Mesenchymal stem cell (in vitro differentiated cells and primary cell): ENCODE measurements around the gene BCL2L15.

Experiments used
- DNase-seq: peaks from one replicate; pipeline ENCODE4 v3.0.0-alpha.2; 2013
- H2AFZ ChIP-seq: one replicate; pipeline ENCODE4 v1.6.1; 2013; ENCODE audit warnings: low read depth, mild to moderate bottlenecking, control low read depth, inconsistent platforms, low read length, moderate library complexity
- H2AK5ac ChIP-seq: 2 replicates; pipeline ENCODE4 v1.6.1; 2013; ENCODE audit warnings: low read length, moderate library complexity, mild to moderate bottlenecking, inconsistent platforms; ENCODE audit not compliant: severe bottlenecking
- H2BK120ac ChIP-seq: one replicate; pipeline ENCODE4 v1.6.1; 2013; ENCODE audit warnings: low read depth, mild to moderate bottlenecking, inconsistent platforms, low read length, moderate library complexity
- H2BK12ac ChIP-seq, 2 experiments: one replicate each; pipeline ENCODE4 v1.6.1; 2013; ENCODE audit warnings: inconsistent platforms in 2 of 2, low read length in 2 of 2, mild to moderate bottlenecking in 2 of 2, moderate library complexity in 2 of 2, control low read depth in 1 of 2
- H2BK15ac ChIP-seq: one replicate; pipeline ENCODE4 v1.6.1; 2013; ENCODE audit warnings: mild to moderate bottlenecking, low read depth, inconsistent platforms; ENCODE audit not compliant: poor library complexity, severe bottlenecking
- H2BK5ac ChIP-seq: 2 replicates; pipeline ENCODE4 v1.6.1; 2013; ENCODE audit warnings: low read depth, mild to moderate bottlenecking, low read length, control low read depth, inconsistent platforms; ENCODE audit not compliant: poor library complexity, severe bottlenecking
- H3K14ac ChIP-seq, 2 experiments: one replicate each; pipeline ENCODE4 v1.6.1; 2013; ENCODE audit warnings: inconsistent platforms in 2 of 2, low read length in 2 of 2, control low read depth in 1 of 2, mild to moderate bottlenecking in 1 of 2, moderate library complexity in 1 of 2
- H3K18ac ChIP-seq, 2 experiments: one replicate each; pipeline ENCODE4 v1.6.1; 2013; ENCODE audit warnings: inconsistent platforms in 2 of 2, low read length in 2 of 2, control low read depth in 1 of 2, low read depth in 1 of 2, mild to moderate bottlenecking in 1 of 2
- H3K23ac ChIP-seq, 2 experiments: one replicate each; pipeline ENCODE4 v1.6.1; 2013; ENCODE audit warnings: inconsistent platforms in 2 of 2, low read length in 2 of 2, mild to moderate bottlenecking in 2 of 2, moderate library complexity in 2 of 2, control low read depth in 1 of 2
- H3K27ac ChIP-seq: 2 replicates; pipeline ENCODE4 v1.5.1; 2013; ENCODE audit warnings: mild to moderate bottlenecking, moderate library complexity, low read length, control low read depth, inconsistent platforms; ENCODE audit not compliant: poor library complexity, severe bottlenecking
- H3K27me3 ChIP-seq, 2 experiments: 2 replicates each; pipeline versions ENCODE4 v1.6.1 to v1.7.0; 2013; ENCODE audit warnings: low read length in 2 of 2, mild to moderate bottlenecking in 2 of 2, moderate library complexity in 2 of 2, control low read depth in 1 of 2, inconsistent platforms in 1 of 2; ENCODE audit not compliant: control insufficient read depth in 1 of 2, insufficient read depth in 1 of 2
- H3K36me3 ChIP-seq, 2 experiments: 2 replicates each; pipeline versions ENCODE4 v1.6.1 to v1.7.0; 2013; ENCODE audit warnings: low read length in 2 of 2, control low read depth in 1 of 2, inconsistent platforms in 1 of 2, low read depth in 1 of 2, mild to moderate bottlenecking in 1 of 2; ENCODE audit not compliant: insufficient read depth in 2 of 2, control insufficient read depth in 1 of 2
- H3K4ac ChIP-seq, 2 experiments: one replicate each; pipeline ENCODE4 v1.6.1; 2013; ENCODE audit warnings: inconsistent platforms in 2 of 2, low read length in 2 of 2, mild to moderate bottlenecking in 2 of 2, moderate library complexity in 2 of 2, control low read depth in 1 of 2, low read depth in 1 of 2
- H3K4me1 ChIP-seq: 2 replicates; pipeline ENCODE4 v1.6.1; 2013; ENCODE audit warnings: low read depth, low read length, control low read depth; ENCODE audit not compliant: control insufficient read depth, insufficient read depth
- H3K4me2 ChIP-seq: 2 replicates; pipeline ENCODE4 v1.6.1; 2013; ENCODE audit warnings: low read length, mild to moderate bottlenecking, inconsistent platforms; ENCODE audit not compliant: poor library complexity, severe bottlenecking
- H3K4me3 ChIP-seq, 2 experiments: 2 replicates each; pipeline versions ENCODE4 v1.5.1 to v1.7.0; 2013; ENCODE audit warnings: low read length in 2 of 2, mild to moderate bottlenecking in 2 of 2, control low read depth in 1 of 2, low read depth in 1 of 2; ENCODE audit not compliant: insufficient read depth in 1 of 2
- H3K79me1 ChIP-seq: replicated peaks from 2 replicates; pipeline ENCODE4 v1.6.1; 2013; ENCODE audit warnings: mild to moderate bottlenecking, control low read depth, low read length, inconsistent platforms; ENCODE audit not compliant: poor library complexity, severe bottlenecking
- H3K9ac ChIP-seq: 2 replicates; pipeline ENCODE4 v1.7.0; 2013; ENCODE audit warnings: mild to moderate bottlenecking, low read length, moderate library complexity
- H3K9me3 ChIP-seq: 2 replicates; pipeline ENCODE4 v1.7.0; 2013; ENCODE audit warnings: mild to moderate bottlenecking, low read length; ENCODE audit not compliant: control insufficient read depth
- H4K8ac ChIP-seq: one replicate; pipeline ENCODE4 v1.6.1; 2013; ENCODE audit warnings: inconsistent platforms, mild to moderate bottlenecking, low read length, moderate library complexity
- H4K91ac ChIP-seq: one replicate; pipeline ENCODE4 v1.6.1; 2013; ENCODE audit warnings: mild to moderate bottlenecking, low read length, inconsistent platforms
- WGBS: methylation state at CpG from one replicate; pipeline ENCODE4 v1.1.7; 2013; ENCODE audit warnings: mixed read lengths; 5-methylcytosine and 5-hydroxymethylcytosine counted together

BCL2L15 gene

GRCh38 chr1:113934511-113935055, 47.2 kb upstream of the BCL2L15 start:
- peaks cover 5% of the 10 kb centered on the region for H3K4me1 ChIP-seq
- no peak for DNase-seq
- H3K27ac ChIP-seq, result no peak overlapping the region
- H3K23ac ChIP-seq, result no peak overlapping the region
- no peak overlapping the region for H2AK5ac ChIP-seq
- H4K91ac ChIP-seq, result no peak overlapping the region
- no peak overlapping the region for H4K8ac ChIP-seq
- no peak overlapping the region for H2BK12ac ChIP-seq
- no peak overlapping the region for H2BK5ac ChIP-seq
- no peak overlapping the region for H2BK120ac ChIP-seq
- H3K4ac ChIP-seq, result no peak overlapping the region
- no peak overlapping the region for H3K4me2 ChIP-seq
- peaks cover 4% of the 10 kb centered on the region for H3K79me1 ChIP-seq
- H3K9me3 ChIP-seq, result no peaks in the 10 kb centered on the region
- no peak overlapping the region for H3K4me3 ChIP-seq
- H3K18ac ChIP-seq, result no peak overlapping the region
- H2BK15ac ChIP-seq, result no peak overlapping the region
- WGBS, result 95% methylated on average over 4 of the region's 5 CpGs
- no peak overlapping the region for H3K14ac ChIP-seq
- no peak overlapping the region for H2AFZ ChIP-seq
- no peak overlapping the region for H3K9ac ChIP-seq
- no peaks in the 10 kb centered on the region for H3K27me3 ChIP-seq
- no peaks in the 10 kb centered on the region for H3K36me3 ChIP-seq

DNA sequence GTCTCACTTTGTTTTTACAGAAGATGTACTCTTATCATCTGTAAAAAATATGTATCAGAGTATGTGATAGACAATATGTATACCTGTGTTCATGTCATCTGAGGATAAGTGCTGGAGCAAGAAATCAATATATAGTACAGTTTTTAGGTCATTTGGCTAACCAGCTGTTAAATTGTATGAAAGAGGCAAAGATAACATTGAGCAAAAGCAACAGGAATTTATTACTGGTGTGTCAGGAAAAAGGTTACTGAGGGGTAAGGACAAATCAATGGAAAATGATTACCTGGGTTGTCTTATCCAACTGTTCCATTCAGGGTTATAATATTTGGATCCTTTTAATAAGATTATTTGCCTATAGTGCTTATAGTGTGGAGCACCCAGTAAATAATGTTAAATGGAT, 46.6 kb upstream of the BCL2L15 start:
- H2AK5ac ChIP-seq, result no peak overlapping the region
- H3K4me3 ChIP-seq, result no peak overlapping the region
- no peak overlapping the region for H2AFZ ChIP-seq

GRCh38 chr1:113931451-113931851, 44.1 kb upstream of the BCL2L15 start:
- Histone ChIP-seq H2BK15ac (no peak overlapping the region), H3K18ac (no peak overlapping the region), H3K36me3 (no peaks in the 10 kb centered on the region), H2BK5ac (no peak overlapping the region), H4K8ac (no peak overlapping the region), H2BK120ac (no peak overlapping the region), H2AFZ (no peak overlapping the region), H3K4me2 (peak overlapping the region; percentile 49), H3K79me1 (peaks cover 3% of the 10 kb centered on the region), H3K4me1 (peaks cover 3% of the 10 kb centered on the region), H3K14ac (no peak overlapping the region), H3K4me3 (peak overlapping the region in 1 of 2 experiments; percentile 100), H3K23ac (no peak overlapping the region), H3K4ac (no peak overlapping the region), H2AK5ac (no peak overlapping the region), H2BK12ac (no peak overlapping the region), H3K27me3 (no peaks in the 10 kb centered on the region), H3K9ac (peak overlapping the region; percentile 100), H3K27ac (peak overlapping the region; percentile 46), H3K9me3 (no peaks in the 10 kb centered on the region), H4K91ac (no peak overlapping the region)
- peak; percentile 76 for DNase-seq
- WGBS, result 53% methylated on average over 2 of the region's 3 CpGs

More for the DNA sequence above, 46.6 kb upstream of the BCL2L15 start:
- Histone ChIP-seq H3K27ac (no peak overlapping the region), H2BK12ac (no peak overlapping the region), H3K79me1 (peaks cover 6% of the 10 kb centered on the region), H2BK15ac (no peak overlapping the region), H3K9me3 (no peaks in the 10 kb centered on the region), H3K36me3 (no peaks in the 10 kb centered on the region), H3K27me3 (no peaks in the 10 kb centered on the region), H3K4me2 (no peak overlapping the region), H3K18ac (no peak overlapping the region), H2BK5ac (no peak overlapping the region), H3K23ac (no peak overlapping the region), H3K4ac (no peak overlapping the region), H4K91ac (no peak overlapping the region), H3K9ac (no peak overlapping the region), H4K8ac (no peak overlapping the region), H3K4me1 (peaks cover 5% of the 10 kb centered on the region), H3K14ac (no peak overlapping the region), H2BK120ac (no peak overlapping the region)
- DNase-seq, result no peak

DNA sequence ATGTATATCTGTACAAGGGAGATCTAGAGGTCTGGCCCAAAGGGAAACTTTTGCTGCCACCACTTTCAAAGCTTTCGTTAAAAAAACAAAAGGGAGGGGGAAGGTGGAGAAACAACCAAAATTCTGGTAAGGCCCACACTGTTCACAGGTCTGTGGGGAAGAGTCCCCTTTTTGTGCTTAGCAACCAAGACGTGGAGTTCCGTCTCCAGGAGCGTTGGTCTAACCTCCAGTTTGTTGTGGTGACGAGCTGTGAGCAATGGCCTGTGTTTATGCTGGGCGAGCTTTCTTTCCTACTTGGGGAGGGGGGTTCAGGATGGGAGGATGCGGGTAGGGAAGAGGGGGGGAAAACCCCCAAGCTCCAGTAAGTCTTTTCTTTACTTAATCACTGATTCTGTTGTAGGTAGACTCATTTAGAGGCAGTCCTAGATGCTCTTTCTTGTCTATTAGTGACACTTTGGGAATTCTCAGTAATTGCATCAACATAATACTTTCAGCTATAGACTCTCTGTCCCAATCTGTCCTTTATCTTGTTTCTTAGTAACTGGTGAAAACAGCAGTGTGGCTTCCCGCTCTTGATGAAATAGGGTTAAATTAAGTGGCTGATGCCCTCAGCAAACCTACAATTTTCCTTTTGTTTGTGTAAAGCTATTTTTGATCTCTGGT, 43.2 kb upstream of the BCL2L15 start:
- Histone ChIP-seq H3K18ac (no peak overlapping the region), H2BK120ac (no peak overlapping the region), H3K9me3 (no peaks in the 10 kb centered on the region), H3K23ac (no peak overlapping the region), H3K4ac (peak overlapping the region in 1 of 2 experiments; percentile 74), H3K27me3 (no peaks in the 10 kb centered on the region), H2AK5ac (no peak overlapping the region), H3K27ac (peak overlapping the region; percentile 27), H2AFZ (no peak overlapping the region), H2BK5ac (no peak overlapping the region), H2BK12ac (no peak overlapping the region), H4K91ac (no peak overlapping the region), H3K4me1 (peaks cover 3% of the 10 kb centered on the region), H3K79me1 (peaks cover 3% of the 10 kb centered on the region), H4K8ac (no peak overlapping the region), H3K4me2 (peak overlapping the region; percentile 74), H3K9ac (peak overlapping the region; percentile 100), H2BK15ac (no peak overlapping the region), H3K14ac (peak overlapping the region in 1 of 2 experiments; percentile 89), H3K36me3 (no peaks in the 10 kb centered on the region), H3K4me3 (peak overlapping the region; percentile 89 to 100)
- 10% methylated on average over 7 of the region's 8 CpGs for WGBS
- DNase-seq, result peak; percentile 97
